Adrenal gland (tissue), 5 donors: Measurements from ENCODE around the gene CCDC6.

Source experiments
- POLR2A ChIP-seq, 2 donors: fragments of 450-650 bp; IDR thresholded peaks; one replicate each; pipeline ENCODE4 v1.6.1; 2017; ENCODE audit warnings: antibody characterized with exemption in 2 of 2, mild to moderate bottlenecking in 2 of 2, moderate library complexity in 1 of 2
- TF ChIP-seq, protein P1 (sequence below), 6 experiments: fragments of 450-650 bp in 4 of 6; fragments of 200-600 bp in 2 of 6; sonication (generic) in 1 of 6; IDR thresholded peaks; 1 replicate in 5 of 6; 2 replicates in 1 of 6; pipeline versions ENCODE4 v1.5.1 to v1.8.0; 2016 to 2021; ENCODE audit warnings: antibody characterized with exemption in 6 of 6, mild to moderate bottlenecking in 2 of 6, moderate library complexity in 1 of 6
- donor health status: DM: no; HTN: no; CAD: no.

- TF ChIP-seq, protein P1, sequence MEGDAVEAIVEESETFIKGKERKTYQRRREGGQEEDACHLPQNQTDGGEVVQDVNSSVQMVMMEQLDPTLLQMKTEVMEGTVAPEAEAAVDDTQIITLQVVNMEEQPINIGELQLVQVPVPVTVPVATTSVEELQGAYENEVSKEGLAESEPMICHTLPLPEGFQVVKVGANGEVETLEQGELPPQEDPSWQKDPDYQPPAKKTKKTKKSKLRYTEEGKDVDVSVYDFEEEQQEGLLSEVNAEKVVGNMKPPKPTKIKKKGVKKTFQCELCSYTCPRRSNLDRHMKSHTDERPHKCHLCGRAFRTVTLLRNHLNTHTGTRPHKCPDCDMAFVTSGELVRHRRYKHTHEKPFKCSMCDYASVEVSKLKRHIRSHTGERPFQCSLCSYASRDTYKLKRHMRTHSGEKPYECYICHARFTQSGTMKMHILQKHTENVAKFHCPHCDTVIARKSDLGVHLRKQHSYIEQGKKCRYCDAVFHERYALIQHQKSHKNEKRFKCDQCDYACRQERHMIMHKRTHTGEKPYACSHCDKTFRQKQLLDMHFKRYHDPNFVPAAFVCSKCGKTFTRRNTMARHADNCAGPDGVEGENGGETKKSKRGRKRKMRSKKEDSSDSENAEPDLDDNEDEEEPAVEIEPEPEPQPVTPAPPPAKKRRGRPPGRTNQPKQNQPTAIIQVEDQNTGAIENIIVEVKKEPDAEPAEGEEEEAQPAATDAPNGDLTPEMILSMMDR (IDR thresholded peaks at IDR 0.05): no peak
- TF ChIP-seq POLR2A (IDR thresholded peaks at IDR 0.05): no peak
Observed at GRCh38 chr10:59829024-59829423, 77.3 kb downstream of the CCDC6 start.
